HepG2 (cell line): ENCODE data around the gene NYNRIN. TPM values are rescaled to one million over a fixed set of nuclear protein-coding genes. Genes with fewer than 3 reads are reported as not detected.

Experiments used
- ATF1 ChIP-seq: IDR thresholded peaks from 2 replicates; pipeline ENCODE4 v1.6.1; 2016; ENCODE audit warnings: mild to moderate bottlenecking, control low read depth
- GABPA ChIP-seq, 2 experiments: IDR thresholded peaks; 2 replicates each; pipeline ENCODE4 v1.6.1; 2011 to 2016; ENCODE audit warnings: low read depth in 2 of 2, low read length in 1 of 2, missing biosample characterization in 1 of 2, missing genetic modification characterization in 1 of 2
- MAFK ChIP-seq, 2 experiments: IDR thresholded peaks in 1 of 2; conservative IDR thresholded peaks in 1 of 2; 2 replicates each; pipeline ENCODE4 v1.6.1; 2011; ENCODE audit warnings: improper control_type of control experiment in 2 of 2, low read length in 2 of 2
- MTA3 ChIP-seq: sonication (generic); formaldehyde crosslinking; IDR thresholded peaks from 2 replicates; pipeline ENCODE4 v1.4.0; 2020; ENCODE audit warnings: missing genetic modification reagents
- NFATC3 ChIP-seq: sonication (generic); formaldehyde crosslinking; IDR thresholded peaks from 2 replicates; pipeline ENCODE4 v1.5.1; 2020; ENCODE audit warnings: mild to moderate bottlenecking, missing genetic modification reagents
- RBM22 ChIP-seq: fragments of 200-400 bp; formaldehyde crosslinking; optimal IDR thresholded peaks from 2 replicates; pipeline ENCODE3; 2017; ENCODE audit warnings: mild to moderate bottlenecking, low read length, moderate library complexity
- STAG1 ChIP-seq: sonication (generic); formaldehyde crosslinking; IDR thresholded peaks from 2 replicates; pipeline ENCODE4 v1.4.0; 2020; ENCODE audit warnings: missing genetic modification reagents
- ZIK1 ChIP-seq: sonication (generic); formaldehyde crosslinking; IDR thresholded peaks from 2 replicates; pipeline ENCODE4 v1.5.0; 2020; ENCODE audit warnings: mild to moderate bottlenecking, low read depth, missing genetic modification reagents, borderline replicate concordance
- ZNF124 ChIP-seq: sonication (generic); formaldehyde crosslinking; IDR thresholded peaks from 2 replicates; pipeline ENCODE4 v1.4.0; 2020; ENCODE audit warnings: missing genetic modification reagents
- ZNF335 ChIP-seq: sonication (generic); formaldehyde crosslinking; IDR thresholded peaks from 2 replicates; pipeline ENCODE4 v1.4.0; 2020; ENCODE audit warnings: missing genetic modification reagents
- ZNF441 ChIP-seq: sonication (generic); formaldehyde crosslinking; IDR thresholded peaks from 2 replicates; pipeline ENCODE4 v1.7.0; 2021; ENCODE audit warnings: missing genetic modification reagents, borderline replicate concordance
- ZNF550 ChIP-seq: sonication (generic); formaldehyde crosslinking; IDR thresholded peaks from 2 replicates; pipeline ENCODE4 v1.4.0; 2020; ENCODE audit warnings: mild to moderate bottlenecking, missing genetic modification reagents, borderline replicate concordance
- ZNF572 ChIP-seq: sonication (generic); formaldehyde crosslinking; IDR thresholded peaks from 2 replicates; pipeline ENCODE4 v1.5.1; 2020; ENCODE audit warnings: mild to moderate bottlenecking, missing genetic modification reagents
- ZSCAN29 ChIP-seq: sonication (generic); formaldehyde crosslinking; conservative IDR thresholded peaks from 2 replicates; pipeline ENCODE4 v1.4.0; 2020; ENCODE audit warnings: mild to moderate bottlenecking, missing genetic modification reagents
- ZSCAN9 ChIP-seq: IDR thresholded peaks from 2 replicates; pipeline ENCODE4 v1.6.1; 2016; ENCODE audit warnings: borderline replicate concordance
- polyA plus RNA-seq, 8 experiments: library from polyadenylated mRNA; depleted of rRNA in 3 of 8; stranded (reverse) in 7 of 8; unstranded in 1 of 8; fragments of >200 nt; fragmentation: Illumina TruSeq in 4 of 8; extraction: Trizol in 4 of 8; gene quantifications; 2 replicates each; pipeline versions ENCODE4 v1.2.1 to v1.2.3, GENCODE V29; 2011 to 2016; ENCODE audit warnings: low read depth in 4 of 8, missing spikeins in 1 of 8, mixed read lengths in 1 of 8; ENCODE audit not compliant: insufficient read depth in 1 of 8
- total RNA-seq, 5 experiments: library from RNA; depleted of rRNA; stranded (reverse); fragments of >200 nt; fragmentation: Illumina TruSeq; extraction: Trizol; gene quantifications; 2 replicates each; pipeline ENCODE4 v1.2.3, GENCODE V29; 2016; ENCODE audit warnings: low read depth in 1 of 5
- TF ChIP-seq, protein P1 (sequence below): sonication (generic); formaldehyde crosslinking; IDR thresholded peaks from 2 replicates; pipeline ENCODE4 v1.9.0; 2022; ENCODE audit warnings: missing genetic modification reagents, mild to moderate bottlenecking, borderline replicate concordance
- TF ChIP-seq, protein P2 (sequence below): sonication (generic); formaldehyde crosslinking; IDR thresholded peaks from 2 replicates; pipeline ENCODE4 v1.4.0; 2020; ENCODE audit warnings: missing genetic modification reagents, mild to moderate bottlenecking, borderline replicate concordance
- TF ChIP-seq, protein P3 (sequence below): IDR thresholded peaks from 2 replicates; pipeline ENCODE4 v1.6.1; 2016; ENCODE audit warnings: low read depth, borderline replicate concordance
- TF ChIP-seq, protein P4 (sequence below): sonication (generic); formaldehyde crosslinking; IDR thresholded peaks from 2 replicates; pipeline ENCODE4 v1.5.0; 2020; ENCODE audit warnings: missing genetic modification reagents, mild to moderate bottlenecking, borderline replicate concordance

Gene NYNRIN
- total and polyA plus RNA-seq, 2 of the 13 experiments (the other 11 are each of a cell fraction or from before 2014, with no cell fraction given) = 0.63 to 1.1 TPM

DNA sequence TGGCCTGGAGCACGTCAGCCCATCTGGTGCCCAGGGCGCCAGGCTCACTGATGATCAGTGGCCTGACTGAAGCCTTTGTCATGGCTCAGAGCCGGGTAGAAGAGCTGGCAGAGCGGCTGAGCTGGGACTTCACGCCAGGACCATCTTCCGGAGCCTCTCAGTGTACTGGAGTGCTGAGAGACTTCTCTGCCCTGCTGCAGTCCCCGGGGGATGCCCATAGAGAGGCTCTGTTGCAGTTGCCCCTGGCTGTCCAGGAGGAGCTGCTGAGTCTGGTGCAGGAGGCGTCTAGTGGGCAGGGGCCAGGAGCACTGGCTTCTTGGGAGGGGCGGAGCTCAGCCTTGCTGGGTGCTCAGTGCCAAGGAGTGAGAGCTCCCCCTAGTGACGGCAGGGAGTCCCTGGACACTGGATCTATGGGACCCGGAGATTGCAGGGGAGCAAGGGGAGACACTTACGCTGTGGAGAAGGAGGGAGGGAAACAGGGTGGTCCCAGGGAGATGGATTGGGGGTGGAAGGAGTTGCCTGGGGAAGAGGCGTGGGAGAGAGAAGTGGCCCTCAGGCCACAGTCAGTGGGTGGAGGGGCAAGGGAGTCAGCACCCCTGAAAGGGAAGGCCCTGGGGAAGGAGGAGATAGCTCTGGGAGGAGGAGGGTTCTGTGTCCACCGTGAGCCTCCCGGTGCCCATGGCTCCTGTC is 32.9 kb downstream of the NYNRIN start (continued):
- TF ChIP-seq, protein P1, sequence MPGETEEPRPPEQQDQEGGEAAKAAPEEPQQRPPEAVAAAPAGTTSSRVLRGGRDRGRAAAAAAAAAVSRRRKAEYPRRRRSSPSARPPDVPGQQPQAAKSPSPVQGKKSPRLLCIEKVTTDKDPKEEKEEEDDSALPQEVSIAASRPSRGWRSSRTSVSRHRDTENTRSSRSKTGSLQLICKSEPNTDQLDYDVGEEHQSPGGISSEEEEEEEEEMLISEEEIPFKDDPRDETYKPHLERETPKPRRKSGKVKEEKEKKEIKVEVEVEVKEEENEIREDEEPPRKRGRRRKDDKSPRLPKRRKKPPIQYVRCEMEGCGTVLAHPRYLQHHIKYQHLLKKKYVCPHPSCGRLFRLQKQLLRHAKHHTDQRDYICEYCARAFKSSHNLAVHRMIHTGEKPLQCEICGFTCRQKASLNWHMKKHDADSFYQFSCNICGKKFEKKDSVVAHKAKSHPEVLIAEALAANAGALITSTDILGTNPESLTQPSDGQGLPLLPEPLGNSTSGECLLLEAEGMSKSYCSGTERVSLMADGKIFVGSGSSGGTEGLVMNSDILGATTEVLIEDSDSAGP (CRISPR knock-in tag) = no peak
- TF ChIP-seq ZNF572 (CRISPR knock-in tag) = no peak
- TF ChIP-seq ZSCAN9 (CRISPR knock-in tag) = no peak
- TF ChIP-seq MAFK (conservative IDR thresholded peaks at IDR 0.05 in 1 of 2, IDR thresholded peaks at IDR 0.05 in 1 of 2; ENCODE audit: low read length in 2 of 2) = no peak
- peak; percentile 99 for TF ChIP-seq ZNF550
- no peak for TF ChIP-seq ATF1 (CRISPR knock-in tag)
- peak; percentile 80; the same call in 1 of the 2 replicates for TF ChIP-seq ZNF124 (CRISPR knock-in tag)
- no peak for TF ChIP-seq GABPA (IDR thresholded peaks at IDR 0.05; ENCODE audit: low read depth, low read length)
- no peak for TF ChIP-seq GABPA (CRISPR knock-in tag; IDR thresholded peaks at IDR 0.05; ENCODE audit: low read depth)
- TF ChIP-seq, protein P2, sequence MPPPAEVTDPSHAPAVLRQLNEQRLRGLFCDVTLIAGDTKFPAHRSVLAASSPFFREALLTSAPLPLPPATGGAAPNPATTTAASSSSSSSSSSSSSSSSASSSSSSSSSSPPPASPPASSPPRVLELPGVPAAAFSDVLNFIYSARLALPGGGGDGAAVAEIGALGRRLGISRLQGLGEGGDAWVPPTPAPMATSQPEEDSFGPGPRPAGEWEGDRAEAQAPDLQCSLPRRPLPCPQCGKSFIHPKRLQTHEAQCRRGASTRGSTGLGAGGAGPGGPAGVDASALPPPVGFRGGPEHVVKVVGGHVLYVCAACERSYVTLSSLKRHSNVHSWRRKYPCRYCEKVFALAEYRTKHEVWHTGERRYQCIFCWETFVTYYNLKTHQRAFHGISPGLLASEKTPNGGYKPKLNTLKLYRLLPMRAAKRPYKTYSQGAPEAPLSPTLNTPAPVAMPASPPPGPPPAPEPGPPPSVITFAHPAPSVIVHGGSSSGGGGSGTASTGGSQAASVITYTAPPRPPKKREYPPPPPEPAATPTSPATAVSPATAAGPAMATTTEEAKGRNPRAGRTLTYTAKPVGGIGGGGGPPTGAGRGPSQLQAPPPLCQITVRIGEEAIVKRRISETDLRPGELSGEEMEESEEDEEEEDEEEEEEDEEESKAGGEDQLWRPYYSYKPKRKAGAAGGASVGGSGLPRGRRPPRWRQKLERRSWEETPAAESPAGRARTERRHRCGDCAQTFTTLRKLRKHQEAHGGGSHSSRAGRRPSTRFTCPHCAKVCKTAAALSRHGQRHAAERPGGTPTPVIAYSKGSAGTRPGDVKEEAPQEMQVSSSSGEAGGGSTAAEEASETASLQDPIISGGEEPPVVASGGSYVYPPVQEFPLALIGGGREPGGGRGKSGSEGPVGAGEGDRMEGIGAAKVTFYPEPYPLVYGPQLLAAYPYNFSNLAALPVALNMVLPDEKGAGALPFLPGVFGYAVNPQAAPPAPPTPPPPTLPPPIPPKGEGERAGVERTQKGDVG (CRISPR knock-in tag) = 0 out of 2 replicates have a peak, but pooled peaks have one; percentile 44
- no peak for TF ChIP-seq NFATC3 (CRISPR knock-in tag)
- TF ChIP-seq ZIK1 = no peak
- TF ChIP-seq STAG1 (CRISPR knock-in tag) = peak; percentile 99
- TF ChIP-seq MTA3 (CRISPR knock-in tag) = no peak
- TF ChIP-seq ZNF335 (CRISPR knock-in tag) = no peak
- peak; percentile 90 for TF ChIP-seq RBM22
- 0 out of 2 replicates have a peak, but pooled peaks have one; percentile 34 for TF ChIP-seq ZNF441 (CRISPR knock-in tag)
- TF ChIP-seq, protein P3, sequence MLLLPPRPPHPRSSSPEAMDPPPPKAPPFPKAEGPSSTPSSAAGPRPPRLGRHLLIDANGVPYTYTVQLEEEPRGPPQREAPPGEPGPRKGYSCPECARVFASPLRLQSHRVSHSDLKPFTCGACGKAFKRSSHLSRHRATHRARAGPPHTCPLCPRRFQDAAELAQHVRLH (CRISPR knock-in tag) = peak; percentile 73
- peak; percentile 78; the same call in 1 of the 2 replicates for TF ChIP-seq ZSCAN29
- TF ChIP-seq, protein P4, sequence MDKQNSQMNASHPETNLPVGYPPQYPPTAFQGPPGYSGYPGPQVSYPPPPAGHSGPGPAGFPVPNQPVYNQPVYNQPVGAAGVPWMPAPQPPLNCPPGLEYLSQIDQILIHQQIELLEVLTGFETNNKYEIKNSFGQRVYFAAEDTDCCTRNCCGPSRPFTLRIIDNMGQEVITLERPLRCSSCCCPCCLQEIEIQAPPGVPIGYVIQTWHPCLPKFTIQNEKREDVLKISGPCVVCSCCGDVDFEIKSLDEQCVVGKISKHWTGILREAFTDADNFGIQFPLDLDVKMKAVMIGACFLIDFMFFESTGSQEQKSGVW (CRISPR knock-in tag) = no peak
